Karpas-422 (cell line): ENCODE measurements around the gene KLRC2. TPM values are rescaled to one million over a fixed set of nuclear protein-coding genes. Genes with fewer than 3 reads are reported as not detected.
"Not testable (repeated sequence)": the region's sequence is repeated elsewhere in the genome, so short reads cannot be mapped to it uniquely, and the experiment has no call there.

ENCODE experiments used
- DNase-seq: peaks from one replicate; pipeline ENCODE4 v3.0.0-alpha.2; 2015
- H2AFZ ChIP-seq: fragments of 200-600 bp; sonication (generic); 2 replicates; pipeline ENCODE4 v1.6.1; 2014; ENCODE audit warnings: antibody characterized with exemption, low read length, mixed read lengths
- H3K27ac ChIP-seq: fragments of 200-600 bp; sonication (generic); 2 replicates; pipeline ENCODE4 v1.5.1; 2014; ENCODE audit warnings: mild to moderate bottlenecking, low read length, moderate library complexity
- H3K27me3 ChIP-seq: fragments of 200-600 bp; sonication (generic); 2 replicates; pipeline ENCODE4 v1.6.1; 2014; ENCODE audit warnings: low read length, mixed read lengths
- H3K36me3 ChIP-seq: fragments of 200-600 bp; sonication (generic); 2 replicates; pipeline ENCODE4 v1.6.1; 2014; ENCODE audit warnings: low read length, mixed read lengths; ENCODE audit not compliant: insufficient read depth
- H3K4me1 ChIP-seq: fragments of 200-600 bp; sonication (generic); 2 replicates; pipeline ENCODE4 v1.6.1; 2014; ENCODE audit warnings: mild to moderate bottlenecking, low read length, mixed read lengths
- H3K4me2 ChIP-seq: fragments of 200-600 bp; sonication (generic); 2 replicates; pipeline ENCODE4 v1.6.1; 2014; ENCODE audit warnings: low read length, low read depth, mild to moderate bottlenecking; ENCODE audit not compliant: poor library complexity, severe bottlenecking
- H3K4me3 ChIP-seq: fragments of 200-600 bp; sonication (generic); 2 replicates; pipeline ENCODE4 v1.5.1; 2014; ENCODE audit warnings: mild to moderate bottlenecking, antibody characterized with exemption, low read length, mixed read lengths
- H3K79me2 ChIP-seq: fragments of 200-600 bp; sonication (generic); 2 replicates; pipeline ENCODE4 v1.6.1; 2014; ENCODE audit warnings: mild to moderate bottlenecking, low read length, mixed read lengths
- H3K9ac ChIP-seq: fragments of 200-600 bp; sonication (generic); 2 replicates; pipeline ENCODE4 v1.6.0; 2014; ENCODE audit warnings: low read length
- H3K9me2 ChIP-seq: fragments of 200-600 bp; sonication (generic), shearing (Covaris generic); replicated peaks from 2 replicates; pipeline ENCODE4 v1.6.0; 2014; ENCODE audit warnings: mild to moderate bottlenecking, low read length, moderate library complexity; ENCODE audit not compliant: insufficient read depth
- H3K9me3 ChIP-seq: fragments of 300-700, 200-600 bp; sonication (generic); 2 replicates; pipeline ENCODE4 v1.6.1; 2014; ENCODE audit warnings: low read length, mixed read lengths
- H4K20me1 ChIP-seq: fragments of 200-600 bp; sonication (generic); 2 replicates; pipeline ENCODE4 v1.6.1; 2014; ENCODE audit warnings: mild to moderate bottlenecking, antibody characterized with exemption, low read length, low read depth; ENCODE audit not compliant: insufficient read depth
- total RNA-seq: library from RNA; depleted of rRNA; stranded (reverse); fragments of >200 nt; shearing (Covaris generic); gene quantifications from 2 replicates; pipeline ENCODE4 v1.2.3, GENCODE V29; 2014; ENCODE audit warnings: low replicate concordance

The KLRC2 gene
- total RNA-seq, 1 experiment from 2014 or later: not detected

GRCh38 chr12:10424260-10424899, 11.4 kb downstream of the KLRC2 start:
- H3K4me1 ChIP-seq, H3K79me2 ChIP-seq, H3K36me3 ChIP-seq, H3K9me3 ChIP-seq, H3K4me2 ChIP-seq, H3K27me3 ChIP-seq, H3K27ac ChIP-seq, H3K9me2 ChIP-seq, H3K4me3 ChIP-seq, DNase-seq, H3K9ac ChIP-seq, H4K20me1 ChIP-seq, H2AFZ ChIP-seq: not testable (repeated sequence)

DNA sequence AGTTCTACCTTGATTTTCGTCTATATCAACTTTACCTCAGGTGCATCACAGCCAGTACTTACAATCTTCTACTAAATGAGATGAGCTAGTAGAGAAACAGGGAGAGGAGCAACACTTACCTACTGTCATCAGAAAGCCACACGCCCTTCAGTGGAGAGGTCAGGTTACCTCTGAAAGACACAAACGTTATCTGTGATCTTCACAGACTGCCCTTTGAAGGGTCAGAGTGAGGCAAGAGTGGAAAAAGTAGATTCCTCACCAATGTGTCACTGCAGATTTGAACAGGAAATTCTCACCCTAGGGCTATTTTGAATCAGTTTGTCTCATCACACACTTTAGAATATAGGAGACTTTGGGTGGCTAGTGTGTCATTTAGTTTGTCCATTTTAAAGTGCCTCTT, 13.7 kb downstream of the KLRC2 start:
- not testable (repeated sequence) for H3K4me2 ChIP-seq, H3K4me3 ChIP-seq, H3K27me3 ChIP-seq, H3K36me3 ChIP-seq, H3K4me1 ChIP-seq, H3K9ac ChIP-seq, H3K9me2 ChIP-seq, H3K9me3 ChIP-seq, DNase-seq, H4K20me1 ChIP-seq, H2AFZ ChIP-seq, H3K79me2 ChIP-seq, H3K27ac ChIP-seq

GRCh38 chr12:10420334-10420733, 15.5 kb downstream of the KLRC2 start, which contains the start of gene KLRC3:
Gene KLRC3 (minus strand): TSS chr12:10420595. CDS start chr12:10420550, 45 bp downstream.
- H3K9me3 ChIP-seq, H3K4me1 ChIP-seq, H3K27me3 ChIP-seq, H3K9ac ChIP-seq, H3K4me2 ChIP-seq, H4K20me1 ChIP-seq, H3K36me3 ChIP-seq, H3K9me2 ChIP-seq, H3K79me2 ChIP-seq, H3K4me3 ChIP-seq, DNase-seq, H2AFZ ChIP-seq, H3K27ac ChIP-seq: not testable (repeated sequence)

DNA sequence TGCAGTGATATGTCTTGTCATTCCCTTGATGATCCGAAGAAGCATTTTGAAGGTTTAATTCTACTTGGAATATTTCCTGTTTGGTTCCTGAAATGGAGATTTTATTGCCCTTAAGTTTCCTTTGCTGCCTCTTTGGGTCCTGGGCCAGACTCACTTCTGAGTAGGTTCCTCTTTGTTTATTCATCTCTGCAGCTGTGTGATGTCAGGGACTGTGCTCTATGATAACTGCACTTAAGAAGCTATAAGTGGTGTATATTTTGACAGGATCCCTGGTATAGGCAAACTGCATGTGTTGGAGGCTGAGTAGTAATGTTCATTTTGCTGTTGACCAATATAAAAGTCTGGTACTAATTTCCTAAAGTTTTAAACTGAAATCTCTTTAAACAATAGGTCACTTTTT, 26.4 kb downstream of the KLRC2 start, which contains the start of gene KLRC4:
TSS of gene KLRC4 (minus strand) at position 366 of the 400 bp plus-strand sequence. CDS start at position 184, 182 bp downstream.
- no peak for DNase-seq
- H3K9me3 ChIP-seq: no peaks in the 10 kb centered on the region
- no peaks in the 10 kb centered on the region for H3K9me2 ChIP-seq
- H3K4me3 ChIP-seq: no peak within 1 kb of the TSS
- no peaks in the 10 kb centered on the region for H3K79me2 ChIP-seq
- no peak within 1 kb of the TSS for H2AFZ ChIP-seq
- H3K27ac ChIP-seq: no peak within 1 kb of the TSS
- no peaks in the 10 kb centered on the region for H3K4me1 ChIP-seq
- H3K4me2 ChIP-seq: no peak within 1 kb of the TSS
- no peaks in the 10 kb centered on the region for H3K36me3 ChIP-seq
- no peak within 1 kb of the TSS for H3K9ac ChIP-seq
- H3K27me3 ChIP-seq: no peaks in the 10 kb centered on the region
- H4K20me1 ChIP-seq: no peaks in the 10 kb centered on the region

- Histone ChIP-seq H2AFZ (no peak overlapping the region), H3K9me3 (no peaks in the 10 kb centered on the region), H3K27me3 (no peaks in the 10 kb centered on the region), H3K4me2 (no peak overlapping the region), H3K36me3 (no peaks in the 10 kb centered on the region), H4K20me1 (no peaks in the 10 kb centered on the region), H3K9me2 (no peaks in the 10 kb centered on the region), H3K9ac (no peak overlapping the region), H3K4me3 (no peak overlapping the region), H3K4me1 (no peaks in the 10 kb centered on the region), H3K79me2 (no peaks in the 10 kb centered on the region), H3K27ac (no peak overlapping the region)
- no peak for DNase-seq
Observed at GRCh38 chr12:10408842-10409241, 27.0 kb downstream of the KLRC2 start.

- H4K20me1 ChIP-seq: no peaks in the 10 kb centered on the region
- H3K36me3 ChIP-seq: no peaks in the 10 kb centered on the region
- H3K9ac ChIP-seq: no peak overlapping the region
- no peak overlapping the region for H2AFZ ChIP-seq
- no peaks in the 10 kb centered on the region for H3K79me2 ChIP-seq
- no peak for DNase-seq
- no peak overlapping the region for H3K4me3 ChIP-seq
- H3K9me3 ChIP-seq: no peaks in the 10 kb centered on the region
- H3K4me1 ChIP-seq: no peaks in the 10 kb centered on the region
- H3K27ac ChIP-seq: no peak overlapping the region
- no peaks in the 10 kb centered on the region for H3K9me2 ChIP-seq
- H3K4me2 ChIP-seq: no peak overlapping the region
- no peaks in the 10 kb centered on the region for H3K27me3 ChIP-seq
Observed at GRCh38 chr12:10406725-10407124, 29.1 kb downstream of the KLRC2 start.

GRCh38 chr12:10405294-10405693, 30.5 kb downstream of the KLRC2 start:
- no peak overlapping the region for H3K4me2 ChIP-seq
- H3K9me2 ChIP-seq: no peaks in the 10 kb centered on the region
- H3K79me2 ChIP-seq: no peaks in the 10 kb centered on the region
- H2AFZ ChIP-seq: no peak overlapping the region
- H3K36me3 ChIP-seq: no peaks in the 10 kb centered on the region
- no peak overlapping the region for H3K9ac ChIP-seq
- H3K27me3 ChIP-seq: no peaks in the 10 kb centered on the region
- no peak overlapping the region for H3K27ac ChIP-seq
- no peak overlapping the region for H3K4me3 ChIP-seq
- no peaks in the 10 kb centered on the region for H3K4me1 ChIP-seq
- no peaks in the 10 kb centered on the region for H4K20me1 ChIP-seq
- no peaks in the 10 kb centered on the region for H3K9me3 ChIP-seq
- no peak for DNase-seq

DNA sequence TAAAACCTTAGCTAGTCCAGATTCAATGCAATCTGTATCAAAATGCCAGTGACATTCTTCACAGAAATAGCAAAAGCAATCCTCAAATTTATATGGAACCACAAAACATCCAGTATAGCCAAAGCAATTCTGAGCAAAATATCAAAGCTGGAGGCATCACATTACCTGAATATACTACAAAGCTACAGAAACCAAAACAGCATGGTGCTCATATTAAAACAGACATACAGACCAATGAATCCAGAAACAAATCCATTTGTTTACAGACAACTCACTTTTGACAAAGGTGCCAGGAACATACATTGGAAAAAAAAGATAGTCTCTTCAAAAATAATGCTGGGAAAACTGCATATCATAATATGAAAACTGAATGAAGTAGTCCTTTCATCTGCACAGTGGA, 31.0 kb downstream of the KLRC2 start:
- no peak for DNase-seq
- Histone ChIP-seq H3K9me3 (no peaks in the 10 kb centered on the region), H3K27ac (no peak overlapping the region), H3K9ac (no peak overlapping the region), H2AFZ (no peak overlapping the region), H3K9me2 (no peaks in the 10 kb centered on the region), H3K79me2 (no peaks in the 10 kb centered on the region), H3K4me1 (no peaks in the 10 kb centered on the region), H3K36me3 (no peaks in the 10 kb centered on the region), H3K4me3 (no peak overlapping the region), H3K4me2 (no peak overlapping the region), H3K27me3 (no peaks in the 10 kb centered on the region), H4K20me1 (no peaks in the 10 kb centered on the region)
